Measurements from ENCODE around the gene MGAT3. TPM values are rescaled to one million over a fixed set of nuclear protein-coding genes. Genes with fewer than 3 reads are reported as not detected.

Gene MGAT3
- total and polyA plus RNA-seq, 9 of the 15 experiments (the other 6 are each of a cell fraction or from before 2014, with no cell fraction given) = 0.10 to 11.5 (median 4.6) TPM

GRCh38 chr22:39508393-39508792 lies 51.6 kb downstream of the MGAT3 start (continued):
- TF ChIP-seq, protein P1, sequence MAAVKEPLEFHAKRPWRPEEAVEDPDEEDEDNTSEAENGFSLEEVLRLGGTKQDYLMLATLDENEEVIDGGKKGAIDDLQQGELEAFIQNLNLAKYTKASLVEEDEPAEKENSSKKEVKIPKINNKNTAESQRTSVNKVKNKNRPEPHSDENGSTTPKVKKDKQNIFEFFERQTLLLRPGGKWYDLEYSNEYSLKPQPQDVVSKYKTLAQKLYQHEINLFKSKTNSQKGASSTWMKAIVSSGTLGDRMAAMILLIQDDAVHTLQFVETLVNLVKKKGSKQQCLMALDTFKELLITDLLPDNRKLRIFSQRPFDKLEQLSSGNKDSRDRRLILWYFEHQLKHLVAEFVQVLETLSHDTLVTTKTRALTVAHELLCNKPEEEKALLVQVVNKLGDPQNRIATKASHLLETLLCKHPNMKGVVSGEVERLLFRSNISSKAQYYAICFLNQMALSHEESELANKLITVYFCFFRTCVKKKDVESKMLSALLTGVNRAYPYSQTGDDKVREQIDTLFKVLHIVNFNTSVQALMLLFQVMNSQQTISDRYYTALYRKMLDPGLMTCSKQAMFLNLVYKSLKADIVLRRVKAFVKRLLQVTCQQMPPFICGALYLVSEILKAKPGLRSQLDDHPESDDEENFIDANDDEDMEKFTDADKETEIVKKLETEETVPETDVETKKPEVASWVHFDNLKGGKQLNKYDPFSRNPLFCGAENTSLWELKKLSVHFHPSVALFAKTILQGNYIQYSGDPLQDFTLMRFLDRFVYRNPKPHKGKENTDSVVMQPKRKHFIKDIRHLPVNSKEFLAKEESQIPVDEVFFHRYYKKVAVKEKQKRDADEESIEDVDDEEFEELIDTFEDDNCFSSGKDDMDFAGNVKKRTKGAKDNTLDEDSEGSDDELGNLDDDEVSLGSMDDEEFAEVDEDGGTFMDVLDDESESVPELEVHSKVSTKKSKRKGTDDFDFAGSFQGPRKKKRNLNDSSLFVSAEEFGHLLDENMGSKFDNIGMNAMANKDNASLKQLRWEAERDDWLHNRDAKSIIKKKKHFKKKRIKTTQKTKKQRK (IDR thresholded peaks at IDR 0.05; ENCODE audit: borderline replicate concordance, low read depth, low read length) = no peak
- TF ChIP-seq REST (IDR thresholded peaks at IDR 0.05; ENCODE audit: borderline replicate concordance) = no peak
- no peak for TF ChIP-seq REST (CRISPR knock-in tag; IDR thresholded peaks at IDR 0.05; ENCODE audit: low read depth)
- TF ChIP-seq FOXK2 (conservative IDR thresholded peaks at IDR 0.05 in 1 of 2, IDR thresholded peaks at IDR 0.05 in 1 of 2; ENCODE audit: low read depth in 2 of 2) = no peak
- no peak for TF ChIP-seq SLC30A9 (CRISPR knock-in tag; IDR thresholded peaks at IDR 0.05)
- no peak for TF ChIP-seq HMBOX1 (IDR thresholded peaks at IDR 0.05)
- TF ChIP-seq SMARCA5 (IDR thresholded peaks at IDR 0.05) = no peak
- 0 out of 2 replicates have a peak, but pooled peaks have one; percentile 16 for TF ChIP-seq TEAD4 (IDR thresholded peaks at IDR 0.05; ENCODE audit: low read length)
- no peak for TF ChIP-seq TEAD4 (CRISPR knock-in tag; IDR thresholded peaks at IDR 0.05; ENCODE audit: borderline replicate concordance)
- TF ChIP-seq, protein P2, sequence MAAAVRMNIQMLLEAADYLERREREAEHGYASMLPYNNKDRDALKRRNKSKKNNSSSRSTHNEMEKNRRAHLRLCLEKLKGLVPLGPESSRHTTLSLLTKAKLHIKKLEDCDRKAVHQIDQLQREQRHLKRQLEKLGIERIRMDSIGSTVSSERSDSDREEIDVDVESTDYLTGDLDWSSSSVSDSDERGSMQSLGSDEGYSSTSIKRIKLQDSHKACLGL (CRISPR knock-in tag; IDR thresholded peaks at IDR 0.05; ENCODE audit: borderline replicate concordance, poor library complexity, severe bottlenecking) = no peak
- no peak for TF ChIP-seq ZFP1 (CRISPR knock-in tag; IDR thresholded peaks at IDR 0.05)
- TF ChIP-seq POLR2G (IDR thresholded peaks at IDR 0.05; ENCODE audit: low read depth, low read length) = no peak
- TF ChIP-seq, protein P3, sequence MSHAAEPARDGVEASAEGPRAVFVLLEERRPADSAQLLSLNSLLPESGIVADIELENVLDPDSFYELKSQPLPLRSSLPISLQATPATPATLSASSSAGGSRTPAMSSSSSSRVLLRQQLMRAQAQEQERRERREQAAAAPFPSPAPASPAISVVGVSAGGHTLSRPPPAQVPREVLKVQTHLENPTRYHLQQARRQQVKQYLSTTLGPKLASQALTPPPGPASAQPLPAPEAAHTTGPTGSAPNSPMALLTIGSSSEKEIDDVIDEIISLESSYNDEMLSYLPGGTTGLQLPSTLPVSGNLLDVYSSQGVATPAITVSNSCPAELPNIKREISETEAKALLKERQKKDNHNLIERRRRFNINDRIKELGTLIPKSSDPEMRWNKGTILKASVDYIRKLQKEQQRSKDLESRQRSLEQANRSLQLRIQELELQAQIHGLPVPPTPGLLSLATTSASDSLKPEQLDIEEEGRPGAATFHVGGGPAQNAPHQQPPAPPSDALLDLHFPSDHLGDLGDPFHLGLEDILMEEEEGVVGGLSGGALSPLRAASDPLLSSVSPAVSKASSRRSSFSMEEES (CRISPR knock-in tag; IDR thresholded peaks at IDR 0.05) = no peak
